Activated CD8-positive, alpha-beta memory T cell treated with anti-CD3 and anti-CD28 coated beads for 24 hours (primary cell): ENCODE measurements around the gene MAGEA12.
A peak's percentile ranks its signal among the peaks of the same experiment; 100 is the strongest.
"Not testable (repeated sequence)": the region's sequence is repeated elsewhere in the genome, so short reads cannot be mapped to it uniquely, and the experiment has no call there.

Source experiments
- DNase-seq: peaks from one replicate; pipeline ENCODE4 v3.0.0-alpha.2; 2020

The MAGEA12 gene

GRCh38 chrX:152733261-152733975 lies at the start of gene MAGEA12, which contains the start of gene CSAG1:
Gene MAGEA12 (plus strand): TSS chrX:152733757. CDS start chrX:152736162, 2,405 bp downstream.
Gene CSAG1 (minus strand): TSS chrX:152733721. CDS start chrX:152732460, 1,261 bp downstream.
- DNase-seq: no peak

GRCh38 chrX:152697952-152698931 lies 35.3 kb upstream of the MAGEA12 start, which contains the start of gene MAGEA3:
Gene MAGEA3 (plus strand): TSS chrX:152698794. CDS start chrX:152700833, 2,039 bp downstream.
- not testable (repeated sequence) for DNase-seq

GRCh38 chrX:152700390-152700789 lies 33.2 kb upstream of the MAGEA12 start:
- peak; percentile 50 for DNase-seq

- DNase-seq: not testable (repeated sequence)
Observed at GRCh38 chrX:152706500-152706899, 27.1 kb upstream of the MAGEA12 start.

- DNase-seq: not testable (repeated sequence)
Observed at GRCh38 chrX:152709173-152709572, 24.4 kb upstream of the MAGEA12 start, which contains the start of gene CSAG2. Gene CSAG2 (minus strand): TSS chrX:152709273. CDS start chrX:152709112, 161 bp downstream.

- not testable (repeated sequence) for DNase-seq
Observed at GRCh38 chrX:152713195-152713594, 20.4 kb upstream of the MAGEA12 start.

- not testable (repeated sequence) for DNase-seq
Observed at GRCh38 chrX:152713815-152714787, 19.5 kb upstream of the MAGEA12 start, which contains the start of gene MAGEA2B. Gene MAGEA2B (plus strand): TSS chrX:152714628. CDS start chrX:152717107, 2,479 bp downstream.

- no peak for DNase-seq
Observed at GRCh38 chrX:152725409-152725808, 8.1 kb upstream of the MAGEA12 start.

- not testable (repeated sequence) for DNase-seq
Observed at GRCh38 chrX:152734143-152734858, 744 bp downstream of the MAGEA12 start.

- no peak for DNase-seq
Observed at GRCh38 chrX:152735101-152735500, 1.5 kb downstream of the MAGEA12 start.

GRCh38 chrX:152735860-152736511 lies 2.4 kb downstream of the MAGEA12 start:
- DNase-seq: no peak

- not testable (repeated sequence) for DNase-seq
Observed at GRCh38 chrX:152736528-152736927, 3.0 kb downstream of the MAGEA12 start.

GRCh38 chrX:152738560-152738959 lies 5.0 kb downstream of the MAGEA12 start:
- no peak for DNase-seq

GRCh38 chrX:152753686-152754650 lies 20.4 kb downstream of the MAGEA12 start, which contains the start of gene MAGEA2:
Gene MAGEA2 (minus strand): TSS chrX:152753842. CDS start chrX:152751363, 2,479 bp downstream.
- DNase-seq: not testable (repeated sequence)

GRCh38 chrX:152754871-152755270 lies 21.3 kb downstream of the MAGEA12 start:
- DNase-seq: not testable (repeated sequence)

GRCh38 chrX:152758918-152759317 lies 25.4 kb downstream of the MAGEA12 start, which contains the start of gene CSAG3:
Gene CSAG3 (plus strand): TSS chrX:152759218.
- not testable (repeated sequence) for DNase-seq

GRCh38 chrX:152759544-152759943 lies 26.0 kb downstream of the MAGEA12 start:
- not testable (repeated sequence) for DNase-seq

- DNase-seq: not testable (repeated sequence)
Observed at GRCh38 chrX:152761582-152761981, 28.0 kb downstream of the MAGEA12 start.

- DNase-seq: not testable (repeated sequence)
Observed at GRCh38 chrX:152766562-152766961, 33.0 kb downstream of the MAGEA12 start.
